Inflammatory macrophage treated with lipopolysaccharide for 1 hour (primary cell): ENCODE measurements around the gene S100A16.

Source experiments
- DNase-seq, 2 donors: peaks; one replicate each; pipeline ENCODE4 v3.0.0-alpha.2; 2020 to 2022

The S100A16 gene

GRCh38 chr1:153560241-153560640, 52.7 kb downstream of the S100A16 start:
- DNase-seq, result no peak

GRCh38 chr1:153557877-153558276, 55.1 kb downstream of the S100A16 start:
- no peak for DNase-seq
